ENCODE results near the gene MCCD1.

The MCCD1 gene

DNA sequence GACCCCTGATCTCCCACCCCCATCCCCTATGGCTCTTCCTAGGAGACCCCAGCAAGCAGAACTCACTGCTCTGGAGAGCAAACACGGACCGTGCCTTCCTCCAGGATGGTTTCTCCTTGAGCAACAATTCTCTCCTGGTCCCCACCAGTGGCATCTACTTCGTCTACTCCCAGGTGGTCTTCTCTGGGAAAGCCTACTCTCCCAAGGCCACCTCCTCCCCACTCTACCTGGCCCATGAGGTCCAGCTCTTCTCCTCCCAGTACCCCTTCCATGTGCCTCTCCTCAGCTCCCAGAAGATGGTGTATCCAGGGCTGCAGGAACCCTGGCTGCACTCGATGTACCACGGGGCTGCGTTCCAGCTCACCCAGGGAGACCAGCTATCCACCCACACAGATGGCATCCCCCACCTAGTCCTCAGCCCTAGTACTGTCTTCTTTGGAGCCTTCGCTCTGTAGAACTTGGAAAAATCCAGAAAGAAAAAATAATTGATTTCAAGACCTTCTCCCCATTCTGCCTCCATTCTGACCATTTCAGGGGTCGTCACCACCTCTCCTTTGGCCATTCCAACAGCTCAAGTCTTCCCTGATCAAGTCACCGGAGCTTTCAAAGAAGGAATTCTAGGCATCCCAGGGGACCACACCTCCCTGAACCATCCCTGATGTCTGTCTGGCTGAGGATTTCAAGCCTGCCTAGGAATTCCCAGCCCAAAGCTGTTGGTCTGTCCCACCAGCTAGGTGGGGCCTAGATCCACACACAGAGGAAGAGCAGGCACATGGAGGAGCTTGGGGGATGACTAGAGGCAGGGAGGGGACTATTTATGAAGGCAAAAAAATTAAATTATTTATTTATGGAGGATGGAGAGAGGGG lies 44.7 kb downstream of the MCCD1 start:
- no peak for DNase-seq

DNA sequence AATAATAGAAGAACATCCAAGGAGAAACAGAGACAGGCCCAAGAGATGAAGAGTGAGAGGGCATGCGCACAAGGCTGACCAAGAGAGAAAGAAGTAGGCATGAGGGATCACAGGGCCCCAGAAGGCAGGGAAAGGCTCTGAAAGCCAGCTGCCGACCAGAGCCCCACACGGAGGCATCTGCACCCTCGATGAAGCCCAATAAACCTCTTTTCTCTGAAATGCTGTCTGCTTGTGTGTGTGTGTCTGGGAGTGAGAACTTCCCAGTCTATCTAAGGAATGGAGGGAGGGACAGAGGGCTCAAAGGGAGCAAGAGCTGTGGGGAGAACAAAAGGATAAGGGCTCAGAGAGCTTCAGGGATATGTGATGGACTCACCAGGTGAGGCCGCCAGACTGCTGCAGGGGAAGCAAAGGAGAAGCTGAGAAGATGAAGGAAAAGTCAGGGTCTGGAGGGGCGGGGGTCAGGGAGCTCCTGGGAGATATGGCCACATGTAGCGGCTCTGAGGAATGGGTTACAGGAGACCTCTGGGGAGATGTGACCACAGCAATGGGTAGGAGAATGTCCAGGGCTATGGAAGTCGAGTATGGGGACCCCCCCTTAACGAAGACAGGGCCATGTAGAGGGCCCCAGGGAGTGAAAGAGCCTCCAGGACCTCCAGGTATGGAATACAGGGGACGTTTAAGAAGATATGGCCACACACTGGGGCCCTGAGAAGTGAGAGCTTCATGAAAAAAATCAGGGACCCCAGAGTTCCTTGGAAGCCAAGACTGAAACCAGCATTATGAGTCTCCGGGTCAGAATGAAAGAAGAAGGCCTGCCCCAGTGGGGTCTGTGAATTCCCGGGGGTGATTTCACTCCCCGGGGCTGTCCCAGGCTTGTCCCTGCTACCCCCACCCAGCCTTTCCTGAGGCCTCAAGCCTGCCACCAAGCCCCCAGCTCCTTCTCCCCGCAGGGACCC lies 45.6 kb downstream of the MCCD1 start:
- DNase-seq: peak; percentile 14

DNA sequence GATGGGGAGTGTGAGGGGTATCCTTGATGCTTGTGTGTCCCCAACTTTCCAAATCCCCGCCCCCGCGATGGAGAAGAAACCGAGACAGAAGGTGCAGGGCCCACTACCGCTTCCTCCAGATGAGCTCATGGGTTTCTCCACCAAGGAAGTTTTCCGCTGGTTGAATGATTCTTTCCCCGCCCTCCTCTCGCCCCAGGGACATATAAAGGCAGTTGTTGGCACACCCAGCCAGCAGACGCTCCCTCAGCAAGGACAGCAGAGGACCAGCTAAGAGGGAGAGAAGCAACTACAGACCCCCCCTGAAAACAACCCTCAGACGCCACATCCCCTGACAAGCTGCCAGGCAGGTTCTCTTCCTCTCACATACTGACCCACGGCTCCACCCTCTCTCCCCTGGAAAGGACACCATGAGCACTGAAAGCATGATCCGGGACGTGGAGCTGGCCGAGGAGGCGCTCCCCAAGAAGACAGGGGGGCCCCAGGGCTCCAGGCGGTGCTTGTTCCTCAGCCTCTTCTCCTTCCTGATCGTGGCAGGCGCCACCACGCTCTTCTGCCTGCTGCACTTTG lies 46.7 kb downstream of the MCCD1 start, which contains the start of gene TNF:
TSS of gene TNF (plus strand) at position 231 of the 567 bp plus-strand sequence. CDS start at position 408, 177 bp downstream.
- DNase-seq: peak; percentile 34

DNA sequence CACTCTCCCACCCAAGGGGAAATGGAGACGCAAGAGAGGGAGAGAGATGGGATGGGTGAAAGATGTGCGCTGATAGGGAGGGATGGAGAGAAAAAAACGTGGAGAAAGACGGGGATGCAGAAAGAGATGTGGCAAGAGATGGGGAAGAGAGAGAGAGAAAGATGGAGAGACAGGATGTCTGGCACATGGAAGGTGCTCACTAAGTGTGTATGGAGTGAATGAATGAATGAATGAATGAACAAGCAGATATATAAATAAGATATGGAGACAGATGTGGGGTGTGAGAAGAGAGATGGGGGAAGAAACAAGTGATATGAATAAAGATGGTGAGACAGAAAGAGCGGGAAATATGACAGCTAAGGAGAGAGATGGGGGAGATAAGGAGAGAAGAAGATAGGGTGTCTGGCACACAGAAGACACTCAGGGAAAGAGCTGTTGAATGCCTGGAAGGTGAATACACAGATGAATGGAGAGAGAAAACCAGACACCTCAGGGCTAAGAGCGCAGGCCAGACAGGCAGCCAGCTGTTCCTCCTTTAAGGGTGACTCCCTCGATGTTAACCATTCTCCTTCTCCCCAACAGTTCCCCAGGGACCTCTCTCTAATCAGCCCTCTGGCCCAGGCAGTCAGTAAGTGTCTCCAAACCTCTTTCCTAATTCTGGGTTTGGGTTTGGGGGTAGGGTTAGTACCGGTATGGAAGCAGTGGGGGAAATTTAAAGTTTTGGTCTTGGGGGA lies 47.4 kb downstream of the MCCD1 start:
- DNase-seq: no peak

DNA sequence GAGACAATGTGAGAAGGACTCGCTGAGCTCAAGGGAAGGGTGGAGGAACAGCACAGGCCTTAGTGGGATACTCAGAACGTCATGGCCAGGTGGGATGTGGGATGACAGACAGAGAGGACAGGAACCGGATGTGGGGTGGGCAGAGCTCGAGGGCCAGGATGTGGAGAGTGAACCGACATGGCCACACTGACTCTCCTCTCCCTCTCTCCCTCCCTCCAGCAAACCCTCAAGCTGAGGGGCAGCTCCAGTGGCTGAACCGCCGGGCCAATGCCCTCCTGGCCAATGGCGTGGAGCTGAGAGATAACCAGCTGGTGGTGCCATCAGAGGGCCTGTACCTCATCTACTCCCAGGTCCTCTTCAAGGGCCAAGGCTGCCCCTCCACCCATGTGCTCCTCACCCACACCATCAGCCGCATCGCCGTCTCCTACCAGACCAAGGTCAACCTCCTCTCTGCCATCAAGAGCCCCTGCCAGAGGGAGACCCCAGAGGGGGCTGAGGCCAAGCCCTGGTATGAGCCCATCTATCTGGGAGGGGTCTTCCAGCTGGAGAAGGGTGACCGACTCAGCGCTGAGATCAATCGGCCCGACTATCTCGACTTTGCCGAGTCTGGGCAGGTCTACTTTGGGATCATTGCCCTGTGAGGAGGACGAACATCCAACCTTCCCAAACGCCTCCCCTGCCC lies 48.3 kb downstream of the MCCD1 start:
- DNase-seq: no peak

DNA sequence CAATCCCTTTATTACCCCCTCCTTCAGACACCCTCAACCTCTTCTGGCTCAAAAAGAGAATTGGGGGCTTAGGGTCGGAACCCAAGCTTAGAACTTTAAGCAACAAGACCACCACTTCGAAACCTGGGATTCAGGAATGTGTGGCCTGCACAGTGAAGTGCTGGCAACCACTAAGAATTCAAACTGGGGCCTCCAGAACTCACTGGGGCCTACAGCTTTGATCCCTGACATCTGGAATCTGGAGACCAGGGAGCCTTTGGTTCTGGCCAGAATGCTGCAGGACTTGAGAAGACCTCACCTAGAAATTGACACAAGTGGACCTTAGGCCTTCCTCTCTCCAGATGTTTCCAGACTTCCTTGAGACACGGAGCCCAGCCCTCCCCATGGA lies 48.8 kb downstream of the MCCD1 start:
- DNase-seq: no peak

DNA sequence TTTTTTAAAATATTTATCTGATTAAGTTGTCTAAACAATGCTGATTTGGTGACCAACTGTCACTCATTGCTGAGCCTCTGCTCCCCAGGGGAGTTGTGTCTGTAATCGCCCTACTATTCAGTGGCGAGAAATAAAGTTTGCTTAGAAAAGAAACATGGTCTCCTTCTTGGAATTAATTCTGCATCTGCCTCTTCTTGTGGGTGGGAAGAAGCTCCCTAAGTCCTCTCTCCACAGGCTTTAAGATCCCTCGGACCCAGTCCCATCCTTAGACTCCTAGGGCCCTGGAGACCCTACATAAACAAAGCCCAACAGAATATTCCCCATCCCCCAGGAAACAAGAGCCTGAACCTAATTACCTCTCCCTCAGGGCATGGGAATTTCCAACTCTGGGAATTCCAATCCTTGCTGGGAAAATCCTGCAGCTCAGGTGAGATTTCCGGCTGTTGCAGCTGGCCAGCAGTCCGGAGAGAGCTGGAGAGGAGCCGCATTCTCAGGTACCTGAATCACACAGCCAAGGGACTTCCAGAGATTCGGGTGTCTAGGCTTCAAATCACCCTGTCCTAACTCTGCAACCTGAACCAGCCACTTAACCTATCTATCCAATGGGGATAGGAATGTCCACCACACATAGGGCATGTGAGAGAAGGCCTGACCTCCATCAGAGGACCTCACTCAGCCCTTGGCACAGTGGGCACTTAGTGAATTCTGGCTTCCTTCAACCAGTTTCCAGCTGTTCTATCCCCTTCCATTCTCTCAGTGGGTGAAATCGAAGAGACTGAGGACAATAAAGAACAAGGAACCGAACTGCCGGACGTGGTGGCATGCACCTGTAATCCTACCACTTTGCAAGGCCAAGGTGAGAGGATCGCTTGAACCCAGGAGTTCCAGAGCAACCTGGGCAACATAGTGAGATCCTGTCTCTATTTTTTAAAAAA lies 49.7 kb downstream of the MCCD1 start:
- DNase-seq: peak; percentile 29

DNA sequence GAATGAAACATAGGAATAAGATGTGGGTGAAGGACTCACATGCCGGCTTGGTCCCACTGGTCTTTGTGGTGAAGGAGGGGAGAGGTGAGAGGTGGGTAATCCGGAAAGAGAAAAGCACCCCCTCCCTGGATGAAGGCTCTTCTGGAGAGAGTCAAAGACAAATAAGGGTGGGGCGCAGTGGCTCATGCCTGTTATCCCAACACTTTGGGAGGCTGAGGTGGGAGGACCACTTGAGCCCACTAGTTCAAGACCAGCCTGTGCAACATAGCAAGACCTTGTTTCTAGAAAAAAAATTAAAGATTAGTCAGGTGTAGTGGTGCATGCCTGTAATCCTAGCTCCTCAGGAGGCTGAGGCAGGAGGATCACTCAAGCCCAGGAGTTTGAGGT lies 50.4 kb downstream of the MCCD1 start:
- DNase-seq: no peak

Measured in DMS53 (cell line).